ENCODE results near the gene TAF1B.

TAF1B gene

DNA sequence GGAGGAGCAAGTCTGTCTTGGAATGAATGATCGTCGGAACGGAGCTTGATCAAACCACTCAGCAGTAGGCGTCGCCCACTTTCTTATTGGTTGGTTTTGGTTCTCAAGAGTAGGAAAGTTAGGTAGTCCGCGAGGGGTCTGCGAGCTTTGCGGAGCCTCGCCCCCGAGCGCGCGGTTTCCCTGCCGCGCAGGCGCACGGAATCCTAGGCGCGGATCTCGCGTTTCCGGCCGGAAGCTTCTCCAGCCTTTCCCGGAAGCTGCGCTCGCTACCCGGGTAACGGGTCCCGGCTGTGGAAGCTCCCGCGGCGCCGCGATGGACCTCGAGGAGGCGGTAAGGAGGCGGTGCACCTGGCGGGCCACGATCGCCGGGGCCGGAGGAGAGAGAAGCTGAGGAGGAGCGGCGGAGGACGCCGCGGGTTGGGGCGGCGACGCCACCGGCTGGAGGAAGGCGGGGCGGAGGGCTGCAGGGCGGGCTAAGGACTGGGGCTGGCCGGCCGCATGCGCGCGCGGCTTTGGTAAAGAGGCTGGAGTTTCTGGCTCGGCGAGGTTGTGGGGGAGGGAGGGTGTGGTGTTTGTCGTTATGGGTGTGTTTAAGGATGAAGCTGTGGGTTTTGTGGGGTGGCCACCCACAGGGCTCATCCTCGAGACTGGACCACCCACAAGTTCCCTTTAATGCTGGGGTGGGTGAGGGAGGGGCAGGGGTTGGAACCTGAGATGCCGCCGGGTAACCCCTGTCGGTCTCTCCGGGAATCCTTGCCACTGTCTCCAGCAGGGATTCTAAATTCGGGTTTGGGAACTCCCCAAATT is at the start of gene TAF1B:
TAF1B (plus strand) TSS at position 246 of the 807 bp plus-strand sequence; CDS start at position 314, 68 bp downstream.
- DNase-seq, result peak; percentile 79

DNA sequence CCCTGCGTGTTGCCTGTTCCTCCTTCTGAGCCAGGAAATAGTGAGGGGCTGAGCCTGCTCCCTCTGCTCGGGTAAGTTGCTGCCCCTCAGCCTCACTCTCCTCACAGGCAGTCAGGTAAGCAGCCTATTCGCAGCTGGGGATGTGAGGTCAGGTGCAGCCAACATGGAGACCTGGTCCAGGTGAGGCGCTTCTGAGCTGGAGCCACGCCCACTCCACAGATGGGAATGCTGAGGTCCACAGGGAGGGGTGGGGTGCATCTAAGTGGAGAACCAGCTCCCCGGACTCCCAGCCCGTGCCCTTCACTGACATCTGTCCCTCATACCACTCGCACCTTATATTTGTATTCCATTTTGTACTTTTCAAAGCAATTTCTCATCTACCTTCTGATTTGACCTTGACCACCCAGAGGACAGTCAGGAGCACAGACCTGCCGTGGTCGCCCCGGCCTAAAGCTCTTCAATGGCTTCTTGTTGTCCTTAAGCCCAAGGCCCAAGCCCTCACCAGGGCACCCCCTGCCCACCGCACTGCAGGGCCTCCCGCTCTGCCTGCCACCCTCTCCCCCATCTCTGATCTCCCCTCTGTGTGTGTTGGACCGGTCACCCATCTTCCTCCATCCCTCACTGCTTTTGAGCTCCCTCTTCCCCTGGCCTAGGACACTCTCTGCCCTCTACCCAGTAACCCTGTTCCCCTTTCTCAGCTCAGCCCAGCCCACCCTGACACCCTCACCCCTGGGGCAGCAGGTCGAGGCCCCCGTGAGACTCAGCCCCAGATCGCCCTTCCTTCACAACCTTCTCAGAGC is 49.2 kb upstream of the TAF1B start:
- no peak for DNase-seq

DNA sequence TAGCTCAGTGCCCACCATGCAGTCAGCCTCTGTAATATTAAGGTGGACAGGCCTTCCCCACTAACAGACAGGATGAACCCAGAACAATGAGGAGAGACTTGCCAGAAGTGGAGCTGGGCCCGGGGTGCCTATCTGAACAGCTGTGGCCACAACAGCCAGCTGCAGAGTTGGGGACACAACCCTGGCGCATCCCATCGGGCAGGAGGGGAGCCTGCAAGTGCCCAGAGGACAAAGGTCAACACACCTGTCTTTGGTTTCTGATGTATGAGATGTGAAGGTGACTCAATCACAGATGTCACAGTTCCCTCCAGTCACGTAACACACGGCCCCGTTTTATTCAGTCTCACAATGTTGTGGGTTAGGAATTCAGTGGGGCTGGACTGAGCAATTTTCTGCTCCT is 48.2 kb upstream of the TAF1B start:
- DNase-seq, result no peak

DNA sequence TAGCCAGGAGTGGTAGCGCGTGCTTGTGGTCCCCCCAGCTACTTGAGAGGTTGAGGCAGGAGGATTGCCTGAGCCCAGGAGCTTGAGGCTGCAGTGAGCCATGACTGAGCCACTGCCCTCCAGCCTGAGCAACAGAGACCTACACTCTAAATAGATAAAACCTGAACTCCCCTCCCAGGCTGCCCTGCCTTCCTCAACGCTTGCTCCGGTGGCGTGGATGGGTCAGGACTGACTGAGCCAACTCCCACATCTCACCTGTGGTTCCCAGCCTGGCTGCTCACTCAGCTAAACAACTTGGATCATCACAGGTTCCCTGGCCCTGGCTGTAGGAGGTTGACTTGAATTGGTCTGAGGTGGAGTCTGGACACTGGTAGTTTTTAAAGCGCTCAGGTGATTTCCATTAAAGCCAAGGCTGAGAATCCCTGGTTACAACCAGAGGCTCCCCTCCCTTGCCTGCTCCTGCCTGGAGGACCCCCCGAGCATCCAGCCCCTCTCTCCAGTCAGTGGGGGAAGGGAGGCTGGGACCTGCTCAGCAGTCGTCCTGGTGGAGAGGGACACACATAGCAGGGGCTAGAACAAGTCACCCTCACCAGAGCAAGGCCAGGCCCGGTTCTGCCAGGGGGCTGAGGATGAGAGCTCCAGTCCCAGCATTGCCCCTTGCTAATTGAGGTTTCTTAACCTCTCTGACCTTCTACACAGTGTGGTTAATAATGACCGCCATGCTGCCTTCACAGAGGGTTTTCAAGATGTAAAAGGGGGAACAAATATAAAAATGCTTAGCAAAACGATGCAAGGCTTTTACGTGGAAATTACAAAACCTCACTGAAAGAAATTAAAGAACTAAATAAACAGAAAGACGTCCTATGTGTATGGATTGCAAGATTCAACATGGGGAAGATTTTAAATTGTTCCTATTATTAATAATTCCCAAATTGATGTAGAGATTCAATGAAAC is 46.9 kb upstream of the TAF1B start:
- DNase-seq, result no peak

DNA sequence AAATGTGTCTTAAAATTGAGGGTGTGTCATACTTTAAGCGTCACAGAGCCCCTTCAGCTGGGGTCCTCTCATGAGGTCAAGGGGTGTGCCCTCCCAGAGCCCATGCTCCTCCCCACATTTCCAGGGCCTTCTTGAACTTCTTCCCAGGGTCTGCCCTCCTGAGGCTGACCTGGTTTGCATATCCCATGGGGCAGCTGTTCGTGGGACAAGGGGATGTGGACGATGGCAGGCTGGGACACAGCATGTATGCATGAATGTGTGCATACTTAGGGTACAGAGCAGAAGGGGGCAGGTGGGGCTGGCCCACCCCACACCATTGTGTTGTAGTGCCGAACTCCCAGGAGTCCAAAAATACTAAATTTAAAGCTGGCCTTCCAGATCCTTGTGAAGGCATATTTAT is 46.2 kb upstream of the TAF1B start:
- no peak for DNase-seq

DNA sequence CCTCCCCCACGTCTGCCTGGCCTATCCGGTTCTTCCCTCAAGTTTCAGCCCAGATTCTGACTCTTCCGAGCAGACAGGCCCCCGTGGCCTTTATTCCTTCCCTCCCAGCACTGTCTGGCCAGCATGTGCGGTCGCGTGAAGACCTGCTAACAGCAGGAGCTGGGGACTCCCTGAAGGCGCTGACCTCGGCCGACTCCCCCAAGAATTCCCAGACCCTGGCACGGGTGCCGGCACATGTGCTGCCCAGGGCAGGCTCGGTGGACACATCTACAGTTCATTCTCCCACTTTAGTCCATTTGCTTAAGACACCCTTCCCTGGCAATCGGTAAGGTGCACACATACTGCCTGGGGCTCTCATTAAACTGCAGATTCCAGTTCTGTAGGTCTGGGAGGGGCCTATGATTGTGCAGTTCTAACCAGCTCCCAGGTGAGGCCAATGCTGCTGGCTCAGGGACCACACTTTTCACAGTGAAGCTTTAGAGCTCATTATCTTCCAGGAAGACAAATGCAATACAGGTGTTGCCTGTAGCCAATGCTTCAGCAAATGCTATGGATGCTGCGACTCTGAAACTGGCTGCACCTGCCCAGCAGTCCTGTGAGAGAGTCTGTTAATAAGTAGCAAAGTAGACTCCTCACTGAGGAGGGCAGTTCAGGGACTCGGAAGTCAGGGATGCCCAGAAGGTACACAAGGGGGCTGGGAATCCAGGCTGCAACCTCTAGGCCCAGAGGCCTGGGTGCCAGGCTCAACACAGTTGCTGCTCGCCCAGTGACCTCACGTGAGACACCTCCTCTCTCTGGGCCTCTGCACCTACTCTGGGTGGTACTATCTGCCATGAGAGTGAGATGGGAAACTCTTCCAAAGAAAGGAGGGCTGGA is 45.4 kb upstream of the TAF1B start:
- no peak for DNase-seq

DNA sequence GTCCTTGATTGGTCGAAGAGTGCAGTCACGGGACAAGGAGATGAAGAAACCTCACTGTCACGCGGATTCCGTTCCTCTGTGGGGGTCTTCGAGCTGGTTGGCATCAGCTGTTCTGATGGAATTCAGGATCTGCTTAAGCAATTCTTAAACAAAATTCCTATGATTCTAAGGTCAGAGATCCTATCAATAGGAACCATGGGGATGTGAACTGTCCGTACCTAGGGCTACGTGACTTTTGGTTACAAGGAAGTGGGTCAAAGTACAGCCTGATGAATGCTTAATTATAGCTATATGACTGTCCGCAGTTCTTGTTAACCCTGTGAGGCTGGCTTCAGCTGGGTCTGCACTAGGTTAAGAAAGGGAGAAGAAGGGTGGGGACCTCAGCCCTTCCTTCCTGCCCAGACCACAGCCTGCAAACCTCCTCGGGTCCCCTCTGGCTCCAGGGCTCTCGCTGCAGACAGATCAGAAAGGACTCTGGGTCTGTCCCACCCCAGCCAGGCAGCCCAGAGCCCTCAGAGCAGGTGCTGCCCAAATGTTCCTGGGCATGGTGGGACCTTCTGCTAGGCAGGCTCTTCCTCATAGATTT is 44.2 kb upstream of the TAF1B start:
- peak; percentile 19 for DNase-seq

DNA sequence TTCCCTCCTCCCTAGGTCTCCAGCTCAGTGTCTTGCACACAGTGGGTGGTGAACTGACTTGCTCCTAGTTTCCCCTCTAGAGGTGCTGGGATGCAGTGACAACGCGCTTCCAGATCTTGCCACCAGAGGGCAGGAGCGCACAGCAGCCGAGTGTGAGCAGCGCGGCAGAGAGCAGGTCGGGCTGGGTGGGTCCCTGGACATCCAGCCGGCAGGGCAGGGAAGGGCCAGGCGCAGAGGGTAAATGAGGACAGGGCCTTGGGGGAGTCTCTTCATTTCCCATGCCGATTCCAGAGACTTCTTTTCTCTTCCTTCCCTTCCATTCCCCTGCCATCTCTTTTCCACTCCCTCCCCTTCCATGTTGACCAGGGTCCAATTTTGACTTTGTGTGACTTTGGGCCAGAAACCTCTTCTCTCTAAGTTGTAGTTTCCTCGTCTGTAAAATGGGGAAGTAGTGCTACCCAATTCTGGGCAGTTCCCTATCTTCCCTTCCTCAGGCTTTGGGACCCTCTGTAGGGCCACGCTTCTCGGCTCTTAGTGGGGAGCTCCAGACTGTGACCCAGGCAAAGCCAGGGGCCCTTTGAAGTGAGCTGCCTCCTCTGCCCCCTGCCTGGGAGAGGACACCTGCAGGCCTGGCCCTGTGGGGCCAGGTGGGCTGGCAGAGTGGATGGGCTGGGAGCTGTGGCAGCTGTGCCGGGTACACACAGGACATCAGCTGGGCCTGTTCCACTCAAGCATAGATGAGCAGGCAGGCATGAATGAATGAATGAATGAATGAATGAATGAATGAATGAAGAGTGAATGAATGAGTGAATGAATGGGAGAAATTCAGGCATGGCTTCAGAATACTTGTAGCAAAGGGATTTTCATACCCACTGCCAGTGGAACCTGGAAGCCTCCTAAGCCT is 43.3 kb upstream of the TAF1B start:
- peak; percentile 80 for DNase-seq

DNA sequence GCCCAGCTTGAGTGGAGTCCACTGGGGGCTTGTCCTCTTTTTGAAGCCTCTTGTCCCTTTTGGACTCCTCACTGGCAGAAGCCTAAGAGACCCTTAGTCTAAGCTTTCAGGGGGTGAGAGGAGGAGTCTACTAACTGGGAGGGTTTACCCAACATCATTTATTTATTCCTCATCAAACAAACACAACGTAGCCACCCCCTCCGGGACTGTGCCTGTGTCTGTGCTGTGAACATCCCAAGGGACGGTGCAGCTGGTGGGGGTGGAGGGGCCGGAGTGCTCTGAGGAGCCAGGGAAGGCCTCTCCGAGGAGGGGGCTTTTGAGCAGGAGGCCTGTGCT is 42.7 kb upstream of the TAF1B start:
- no peak for DNase-seq

DNA sequence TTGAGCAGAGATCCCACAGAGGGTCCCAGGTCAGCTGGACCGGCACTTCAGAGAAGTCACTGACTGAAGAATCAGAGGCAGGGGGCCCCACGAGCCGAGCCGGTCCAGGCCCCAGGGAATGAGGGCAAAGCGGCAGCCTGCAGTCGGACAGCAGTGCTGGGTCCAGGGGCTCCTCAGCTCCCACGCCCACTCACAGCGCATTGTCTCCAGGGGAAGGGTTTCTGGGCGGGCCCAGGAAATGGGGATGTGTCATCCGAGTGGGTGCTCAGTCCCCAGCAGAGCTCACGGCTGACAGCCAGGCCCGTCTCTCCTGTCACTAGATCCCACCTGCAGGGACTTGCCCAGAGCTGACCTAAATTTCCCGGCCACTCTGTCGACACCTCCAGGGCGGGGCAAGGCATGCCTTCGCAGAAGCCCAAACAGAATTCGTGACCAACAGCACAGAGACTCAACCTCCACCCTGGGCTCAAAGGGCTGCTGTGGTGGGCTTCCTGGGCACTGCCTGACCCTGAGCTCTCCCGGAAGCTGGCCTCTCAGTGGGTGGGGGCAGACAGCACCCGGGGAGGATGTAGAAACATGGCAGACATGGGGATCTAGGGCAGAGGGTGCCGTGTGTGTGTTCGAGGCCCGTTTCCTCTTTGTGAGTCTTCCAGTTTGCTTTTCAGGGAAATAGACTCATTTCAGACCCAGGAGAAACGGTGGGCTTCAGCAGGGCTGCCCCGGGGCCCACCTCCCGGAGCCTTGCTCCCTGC is 42.1 kb upstream of the TAF1B start:
- DNase-seq, result peak; percentile 74

DNA sequence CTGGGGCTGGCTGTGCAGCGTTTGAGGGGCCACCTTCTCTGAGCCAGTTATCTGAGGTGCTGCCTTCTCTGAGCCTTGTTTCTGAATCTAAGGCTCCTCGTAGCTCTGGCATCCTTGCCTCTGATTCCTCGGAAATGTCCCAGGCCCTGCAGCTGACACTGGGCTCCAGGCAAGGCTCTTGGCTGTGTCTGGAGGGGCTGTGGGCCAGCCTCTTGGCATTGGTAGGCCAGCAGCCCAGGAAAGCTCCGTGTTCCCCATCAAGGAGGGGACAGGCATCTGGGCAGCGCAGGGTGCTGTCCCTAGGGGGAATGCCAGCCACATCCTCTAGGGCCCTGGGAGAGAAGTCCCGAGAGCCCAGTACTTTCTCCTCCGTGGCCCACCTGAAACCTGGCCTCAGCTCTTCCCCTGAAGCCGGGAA is 40.7 kb upstream of the TAF1B start:
- no peak for DNase-seq

DNA sequence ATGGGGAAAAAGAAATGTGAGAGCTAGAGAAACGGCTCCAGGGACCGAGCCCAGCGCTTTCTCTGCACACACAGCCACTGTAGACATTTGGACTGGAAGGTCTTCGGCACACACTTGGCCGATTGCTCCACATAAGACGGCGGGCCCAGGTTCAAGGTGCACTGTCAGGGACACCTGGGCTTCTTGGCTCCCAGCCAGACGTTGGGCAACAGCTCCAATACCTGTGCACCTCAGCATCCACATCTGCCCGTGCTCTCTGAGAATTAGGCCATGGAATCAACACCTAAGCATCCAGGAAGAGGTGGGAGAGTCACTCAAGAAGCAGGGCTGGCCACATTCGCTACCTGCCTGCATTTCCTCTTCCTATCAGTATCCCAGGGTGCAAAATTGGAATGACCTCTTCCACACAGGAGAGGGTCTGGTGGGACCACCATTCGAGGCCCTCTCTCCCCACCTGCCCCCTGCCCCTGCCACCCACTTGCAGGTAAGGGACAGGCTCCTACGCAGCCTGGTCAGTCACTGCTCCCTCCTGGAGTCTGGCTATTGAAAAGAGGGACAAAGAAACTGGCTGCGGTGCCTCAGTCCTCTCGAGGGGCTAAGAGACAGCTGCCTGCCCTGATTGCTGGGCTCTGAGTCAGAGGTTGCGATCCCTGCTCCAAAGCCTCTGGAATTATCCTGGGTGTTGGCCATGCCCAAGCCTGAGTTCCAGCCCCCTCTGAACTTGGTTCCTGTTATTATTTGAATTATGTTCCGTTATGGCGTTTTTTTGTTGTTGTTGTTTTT is 40.1 kb upstream of the TAF1B start:
- DNase-seq, result no peak

DNA sequence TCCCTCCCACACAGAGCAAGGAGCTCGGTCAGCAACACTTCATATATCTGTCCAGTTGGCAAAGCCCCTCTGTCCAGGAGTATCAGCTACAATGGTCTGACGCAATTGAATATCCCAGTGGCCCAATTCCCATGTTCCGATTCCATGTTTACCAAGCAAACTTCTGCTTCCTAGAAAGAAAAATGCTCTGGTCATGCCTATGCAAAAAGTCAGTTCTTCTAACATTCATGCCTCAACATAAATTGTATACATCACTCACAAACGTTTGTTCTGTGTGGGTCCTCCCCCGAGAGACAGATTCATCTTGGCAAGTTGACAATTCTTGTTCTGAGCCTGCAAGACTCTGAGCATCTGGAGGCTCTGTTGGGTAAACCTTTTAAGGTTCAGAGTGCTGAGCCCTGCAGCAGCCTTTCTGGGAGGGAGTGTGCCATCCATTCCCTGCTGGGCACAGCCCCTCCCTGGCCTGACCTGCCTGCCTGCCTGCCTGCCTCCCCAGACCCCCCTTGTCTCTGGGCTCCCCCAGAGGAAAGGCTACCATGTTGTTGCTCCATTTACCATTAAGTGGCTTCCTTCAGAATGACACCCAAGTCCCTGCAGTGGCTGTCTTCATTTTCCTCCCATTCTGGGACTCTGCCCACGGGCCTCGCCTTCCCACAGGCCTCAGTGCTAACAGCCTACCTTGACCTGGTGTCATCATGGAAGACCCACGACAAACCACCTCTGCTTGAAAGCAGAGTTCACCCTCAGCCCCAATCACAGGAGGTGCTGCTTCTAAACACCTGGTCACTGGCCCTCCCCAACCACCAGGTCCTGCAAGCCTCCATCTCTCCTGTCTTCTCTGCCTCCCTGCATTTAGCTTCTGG is 37.6 kb upstream of the TAF1B start:
- DNase-seq, result no peak

DNA sequence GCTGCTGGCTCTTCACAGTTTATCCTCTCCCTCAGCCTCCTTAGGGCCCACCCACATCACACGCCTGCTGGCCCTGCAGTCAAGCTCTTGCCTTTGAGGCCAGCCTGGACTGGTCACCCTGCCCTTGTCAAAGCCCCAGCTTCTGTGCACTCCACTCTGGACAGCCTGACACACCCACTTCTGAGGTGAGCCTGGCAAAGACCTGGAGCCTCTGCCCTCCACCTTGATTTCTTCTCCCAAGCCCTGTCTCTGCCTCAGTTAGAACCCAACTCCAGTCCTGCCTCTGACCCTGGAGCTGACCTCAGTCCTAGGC is 37.0 kb upstream of the TAF1B start:
- DNase-seq, result no peak

DNA sequence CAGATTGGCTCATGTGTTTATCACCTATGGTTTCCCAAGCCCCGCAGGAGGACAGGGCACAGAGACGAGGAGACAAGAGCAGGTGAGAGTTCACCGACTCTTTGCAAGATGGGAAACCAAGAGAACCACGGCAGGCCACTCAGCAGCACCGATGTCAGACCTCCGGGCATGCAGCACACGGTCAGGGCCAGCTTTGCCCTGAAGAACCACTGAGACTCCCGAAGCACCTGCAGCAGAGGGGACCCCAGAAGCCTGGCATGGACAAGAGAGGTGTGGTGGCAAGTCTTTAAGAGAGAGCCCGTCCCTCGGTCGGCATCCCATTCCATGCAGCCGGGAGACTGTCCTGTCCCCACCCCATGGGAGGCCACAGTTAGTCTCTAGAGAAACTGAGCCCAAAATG is 36.6 kb upstream of the TAF1B start:
- no peak for DNase-seq

DNA sequence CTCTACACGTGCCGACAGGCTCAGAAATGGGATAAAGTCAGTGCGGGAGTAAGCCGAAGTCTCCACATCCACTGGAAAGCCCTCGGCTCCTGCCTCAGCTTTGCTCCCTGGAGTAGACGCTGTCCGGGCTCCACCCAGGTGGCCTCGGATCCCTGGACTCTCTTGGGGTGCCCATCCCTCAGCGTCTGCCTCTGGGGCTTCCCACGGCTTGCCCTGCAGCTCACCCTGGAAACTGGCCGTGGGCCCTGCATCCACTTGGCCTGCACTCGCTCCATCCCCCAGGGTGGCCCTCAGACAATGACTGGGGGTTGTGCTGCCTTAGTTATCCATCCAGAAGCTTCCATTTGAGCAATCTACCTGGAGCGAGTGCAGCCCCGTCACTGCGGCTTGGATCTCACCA is 36.2 kb upstream of the TAF1B start:
- DNase-seq, result no peak

DNA sequence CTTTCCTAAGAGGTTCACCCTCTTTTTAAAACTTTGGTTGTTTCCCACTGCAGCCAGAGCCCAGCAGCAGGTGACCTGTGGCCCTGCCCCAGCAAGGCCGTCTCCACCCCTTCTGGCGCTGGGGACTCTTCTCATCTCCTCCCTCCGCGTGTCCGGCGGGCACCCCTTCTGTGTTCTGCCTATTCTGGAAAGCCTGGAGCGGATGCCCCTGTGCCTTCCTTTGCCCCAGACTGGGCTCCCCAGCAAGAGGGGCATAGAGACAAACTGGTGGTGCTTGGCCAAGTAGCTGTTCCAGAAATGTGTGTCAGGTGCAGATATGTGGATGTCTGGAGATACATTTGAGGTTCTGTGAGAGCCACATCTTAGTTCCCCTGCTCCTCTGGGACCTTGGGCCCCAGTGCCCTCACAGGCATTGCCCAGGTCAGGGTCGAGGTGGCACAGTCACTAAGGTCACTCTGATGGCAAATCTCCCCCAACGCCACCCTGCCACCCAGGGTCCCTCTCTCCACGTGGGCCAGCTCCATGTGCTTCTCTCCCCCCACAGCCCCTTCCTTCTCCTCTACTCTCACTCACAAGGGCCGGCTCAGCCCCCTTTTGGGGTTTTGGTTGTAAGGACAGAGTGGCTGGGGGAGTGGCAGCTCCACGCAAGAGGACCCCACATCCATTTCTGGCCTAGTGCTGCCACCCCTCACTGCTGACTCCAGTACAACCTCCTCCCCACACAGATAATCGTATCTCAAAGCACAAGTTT is 35.5 kb upstream of the TAF1B start:
- DNase-seq, result no peak

Data from CD4-positive, alpha-beta T cell treated with Interferon gamma for 1 hour (primary cell).